NCI-H1436 treated with DMSO at 0.1 percent for 48 hours (cell line): ENCODE results near the gene PACRG.

Source experiments
- DNase-seq: peaks from one replicate; lab custom pipeline; 2025; lab: John Stamatoyannopoulos, UW

PACRG gene

DNA sequence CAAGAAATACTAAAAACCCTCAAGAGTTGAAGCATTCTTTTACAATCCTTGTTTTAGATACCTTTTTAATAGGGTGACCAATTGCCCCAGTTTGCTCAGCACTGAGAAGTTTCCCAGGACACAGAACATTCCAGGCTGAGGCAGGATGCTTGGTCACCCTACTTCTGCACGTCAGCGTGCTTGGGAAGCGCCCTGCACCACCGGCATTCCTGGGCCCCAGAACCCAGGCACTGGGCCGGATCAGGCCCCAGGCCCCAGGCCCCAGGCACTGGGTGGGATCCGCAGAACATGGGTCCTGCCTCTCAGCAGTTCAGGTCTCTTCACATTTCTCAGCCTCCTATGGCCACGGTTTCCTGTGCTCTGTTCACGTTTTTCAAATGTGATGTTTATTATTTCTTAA lies 472.9 kb downstream of the PACRG start:
- no peak for DNase-seq

DNA sequence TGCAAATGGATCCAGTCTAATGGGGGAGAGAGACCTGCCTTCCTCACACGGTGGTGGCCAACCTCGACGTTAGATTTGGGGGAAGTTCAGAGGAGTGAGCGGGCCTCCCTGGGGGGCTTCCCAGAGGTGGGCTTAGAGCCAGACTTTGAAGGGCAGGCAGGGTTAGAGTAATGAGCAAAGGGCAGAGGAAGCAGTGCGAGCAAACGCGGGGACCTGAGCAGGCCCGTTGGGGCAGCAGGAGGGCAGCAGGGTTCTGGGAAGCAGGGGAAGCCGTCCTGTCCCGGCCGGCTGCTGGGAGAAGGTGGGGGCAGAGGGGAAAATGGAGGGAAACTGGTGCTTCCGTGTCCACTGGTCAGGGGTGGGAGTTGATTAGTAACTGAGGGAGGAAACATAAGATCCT lies 474.1 kb downstream of the PACRG start:
- DNase-seq: no peak

DNA sequence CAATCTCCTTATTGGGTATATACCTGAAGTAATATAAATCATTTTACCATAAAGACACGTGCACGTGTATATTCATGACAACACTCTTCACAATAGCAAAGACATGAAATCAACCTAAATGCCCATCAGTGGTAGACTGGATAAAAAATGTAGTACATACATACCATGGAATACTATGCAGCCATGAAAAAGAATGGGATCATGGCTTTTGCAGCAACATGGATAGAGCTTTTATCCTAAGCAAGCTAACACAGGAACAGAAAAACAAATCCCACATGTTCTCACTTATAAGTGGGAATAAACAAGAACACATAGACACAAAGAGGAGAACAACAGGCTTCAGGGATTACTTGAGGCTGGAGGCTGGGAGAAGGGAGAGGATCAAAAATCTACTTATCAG lies 478.4 kb downstream of the PACRG start:
- DNase-seq: no peak

DNA sequence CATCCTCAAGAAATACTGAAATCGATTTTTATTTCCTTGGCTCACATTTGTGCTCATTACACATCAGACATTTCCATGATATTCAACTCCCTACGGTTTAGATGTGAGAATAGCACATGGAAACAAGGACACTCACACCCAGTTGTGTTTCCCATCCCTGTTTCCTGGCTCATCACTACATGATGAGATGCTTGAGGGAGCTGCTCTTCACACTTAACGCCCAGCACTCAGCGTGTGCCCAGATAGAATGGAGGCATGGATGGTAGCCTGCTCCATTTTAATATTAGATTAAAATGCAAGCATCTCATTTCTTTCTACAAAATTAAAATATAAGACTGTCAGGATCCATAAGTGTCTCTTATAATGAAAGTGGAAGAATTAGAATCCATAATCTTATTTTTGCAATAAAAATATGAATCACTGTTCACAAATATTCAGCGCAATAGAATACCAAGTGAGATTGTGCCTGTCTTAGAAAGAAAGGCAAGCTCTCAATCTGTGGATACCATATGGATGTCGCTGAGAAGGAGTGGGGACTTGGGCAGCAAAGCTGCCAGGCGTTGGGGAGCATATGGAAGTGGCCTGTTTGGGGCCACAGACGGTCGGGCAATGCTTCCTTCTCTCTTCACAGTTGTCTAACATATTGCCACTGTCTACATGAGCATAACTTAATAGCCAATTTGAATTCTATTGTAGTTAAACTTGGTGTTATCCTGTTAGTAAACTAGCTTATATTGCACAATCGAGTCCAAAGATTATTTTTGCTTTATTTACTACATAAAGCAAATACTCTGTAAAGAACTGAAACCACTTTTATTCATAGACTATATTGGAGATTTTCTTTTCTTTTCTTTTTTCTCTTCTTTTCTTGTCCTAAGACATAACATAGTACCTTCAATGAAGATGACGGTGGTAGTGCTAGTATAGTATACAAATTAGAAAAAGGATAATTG lies 479.9 kb downstream of the PACRG start:
- DNase-seq: no peak

DNA sequence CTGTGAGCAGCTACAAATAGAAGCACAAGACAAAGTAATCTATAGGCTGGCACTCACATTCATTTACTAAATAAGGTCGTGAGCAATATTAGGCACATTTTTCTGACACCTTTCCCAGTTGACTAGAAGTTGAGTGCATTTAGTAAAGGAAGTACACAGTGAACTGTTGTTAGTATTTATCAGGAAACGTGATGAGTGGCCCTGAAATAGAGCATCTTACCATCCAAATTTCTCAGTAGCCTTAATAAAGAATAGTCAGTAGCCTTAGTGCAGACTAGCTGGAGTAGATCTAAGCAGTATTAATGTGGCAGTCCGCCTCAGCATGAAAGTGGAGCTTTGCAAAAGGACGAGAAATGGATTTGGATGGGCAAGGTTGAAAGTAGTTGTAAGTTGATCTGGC lies 481.2 kb downstream of the PACRG start:
- no peak for DNase-seq

DNA sequence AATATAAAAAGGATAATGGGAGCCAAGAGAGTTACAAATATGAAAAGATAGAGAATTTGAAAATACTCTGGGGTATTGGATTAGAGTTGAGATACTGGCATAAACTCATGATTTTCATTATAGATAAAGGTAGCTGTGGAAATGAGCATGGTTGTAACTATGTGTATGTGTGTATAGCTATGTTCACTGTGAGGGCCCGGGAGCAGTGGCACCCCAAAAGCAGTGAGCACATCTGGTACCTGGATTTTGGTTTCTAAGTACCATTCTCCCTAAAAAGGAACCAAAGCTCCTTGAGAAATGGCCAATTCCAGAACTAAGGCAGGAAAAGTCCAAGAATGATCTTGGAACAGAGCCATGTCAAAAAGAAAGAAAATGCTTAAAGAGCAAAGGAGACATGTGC lies 484.3 kb downstream of the PACRG start:
- DNase-seq: no peak

DNA sequence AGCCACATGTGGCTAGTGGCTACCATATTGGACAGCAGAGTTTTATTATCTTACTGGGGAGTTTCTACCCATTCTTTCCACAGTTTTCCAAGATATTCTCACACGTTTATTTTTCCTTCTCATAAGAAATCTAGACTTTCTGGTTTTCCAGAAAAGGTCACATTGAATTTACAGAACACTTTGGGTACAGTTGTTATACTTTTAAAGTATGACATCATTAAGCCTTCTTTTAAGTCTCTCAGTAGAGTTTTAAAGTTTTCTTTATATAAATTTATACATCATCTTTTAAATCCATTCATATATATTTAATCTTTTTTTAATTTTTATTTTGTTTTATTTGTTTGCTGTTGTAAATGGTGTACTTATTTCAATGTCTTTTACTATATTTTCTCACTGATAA lies 486.5 kb downstream of the PACRG start:
- DNase-seq: no peak

DNA sequence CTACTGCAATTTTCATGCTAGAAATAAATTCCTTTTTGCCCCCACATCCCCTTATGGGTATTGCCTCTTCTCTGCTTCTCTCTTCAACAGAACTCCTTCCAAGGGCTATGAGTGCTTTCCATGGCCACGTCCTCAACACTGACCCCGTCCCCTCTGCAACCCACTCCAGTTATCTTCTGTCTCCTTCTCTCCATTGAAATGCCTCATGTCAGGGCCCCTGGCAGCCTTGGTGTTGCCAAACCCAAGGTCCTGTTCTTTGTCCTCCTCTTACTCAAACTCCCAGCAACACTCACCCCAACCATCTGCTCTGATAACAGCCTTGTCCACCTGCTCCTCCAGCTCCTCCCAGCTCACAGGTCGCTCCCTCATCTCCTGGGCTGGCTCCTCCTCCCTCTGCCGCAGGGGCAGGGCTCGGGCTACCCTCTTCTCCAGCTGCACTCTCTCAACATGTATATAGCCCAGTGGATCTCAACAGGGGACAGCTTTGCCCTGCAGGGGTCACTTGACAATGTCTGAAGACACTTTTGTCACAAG lies 490.7 kb downstream of the PACRG start:
- DNase-seq: no peak

DNA sequence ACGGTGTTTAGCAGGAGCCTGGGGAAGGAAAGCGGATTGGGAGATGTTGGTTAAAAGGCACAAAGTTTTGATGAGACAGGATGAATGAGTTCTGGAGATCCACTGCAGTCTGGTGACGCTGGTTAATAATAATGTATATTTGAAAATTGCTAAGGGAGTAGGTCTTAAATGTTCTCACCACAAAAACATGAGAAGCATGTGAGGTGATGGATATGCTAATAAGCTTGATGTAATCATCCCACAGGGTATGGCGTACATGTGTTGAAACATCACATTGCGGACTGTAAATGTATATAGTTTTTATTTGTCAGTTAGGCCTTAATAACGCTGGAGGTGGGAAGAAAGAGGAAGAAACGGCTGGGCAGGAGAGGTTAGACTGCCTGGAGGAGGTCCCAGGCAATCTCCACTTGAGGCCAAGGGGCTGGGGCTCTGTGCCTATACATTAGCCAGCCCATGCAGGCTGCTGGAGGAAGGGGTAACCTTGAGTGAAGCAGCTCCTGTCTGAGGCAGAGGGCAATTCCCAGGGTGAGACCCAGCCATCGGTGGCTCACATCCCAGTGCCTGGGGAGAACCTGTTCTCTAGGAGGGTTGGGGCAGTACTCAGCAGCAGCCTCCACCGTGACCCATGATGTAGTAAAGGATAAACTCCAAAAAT lies 498.5 kb downstream of the PACRG start:
- DNase-seq: no peak

DNA sequence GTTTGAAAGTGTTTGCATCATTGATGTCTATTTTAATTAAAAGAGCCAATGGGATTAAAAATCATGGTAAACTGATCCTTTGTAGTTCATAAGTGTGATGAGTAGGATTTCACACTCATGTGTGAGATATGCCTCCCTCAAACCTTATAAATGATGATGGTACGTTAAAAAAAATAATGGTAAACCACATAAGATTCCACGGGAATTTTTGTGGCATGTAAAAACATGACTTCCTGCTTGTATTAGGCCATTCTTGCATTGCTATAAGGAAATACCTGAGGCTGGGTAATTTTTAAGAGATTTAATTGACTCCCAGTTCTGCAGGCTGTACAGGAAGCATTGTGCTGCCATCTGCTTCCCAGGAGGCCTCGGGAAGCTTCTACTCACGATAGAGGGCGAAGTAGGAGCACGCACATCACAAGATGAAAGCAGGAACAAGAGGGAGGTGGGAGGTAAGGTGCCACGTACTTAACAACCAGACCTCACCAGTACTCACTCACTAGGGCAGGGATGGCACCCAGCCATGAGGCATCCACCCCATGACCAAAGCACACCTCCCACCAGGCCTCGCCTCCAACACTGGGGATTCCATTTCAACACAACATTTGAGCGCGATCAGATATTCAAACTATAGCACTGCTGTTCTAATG lies 499.2 kb downstream of the PACRG start:
- no peak for DNase-seq

DNA sequence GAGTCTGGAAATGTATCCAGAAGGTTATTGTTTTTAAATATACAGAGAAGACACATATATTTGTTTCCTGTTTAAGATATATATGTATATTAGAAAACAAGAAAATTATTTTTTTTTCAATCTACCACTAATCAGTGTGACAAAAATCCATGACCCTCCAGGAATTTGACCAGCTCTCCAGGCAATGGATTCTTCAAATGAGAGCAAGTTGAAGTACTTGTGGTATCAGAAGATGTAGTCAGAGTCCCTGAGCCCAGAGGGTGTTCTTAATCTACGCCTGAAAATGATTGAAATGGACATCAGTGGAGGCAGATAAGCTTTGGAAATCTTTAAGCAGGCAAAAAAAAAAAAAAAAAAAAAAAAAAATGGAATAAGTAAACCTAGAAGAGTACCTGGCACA lies 500.3 kb downstream of the PACRG start:
- DNase-seq: no peak

DNA sequence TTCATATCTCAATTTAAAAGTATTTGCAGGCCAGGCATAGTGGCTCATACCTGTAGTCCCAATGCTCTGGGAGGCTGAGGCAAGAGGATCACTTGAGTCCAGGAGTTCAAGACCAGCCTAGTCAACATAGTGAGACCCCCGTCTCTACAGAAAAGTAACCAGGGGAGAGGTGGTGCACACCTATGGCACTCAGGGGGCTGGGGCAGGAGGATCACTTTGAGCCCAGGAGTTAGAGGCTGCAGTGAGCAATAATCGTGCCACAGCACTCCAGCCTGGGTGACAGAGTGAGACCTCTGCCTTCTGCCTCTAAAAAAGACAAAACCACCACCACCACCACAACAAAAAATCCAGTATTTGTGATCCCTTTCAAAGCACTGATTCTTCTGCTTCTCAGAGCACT lies 501.3 kb downstream of the PACRG start:
- no peak for DNase-seq

DNA sequence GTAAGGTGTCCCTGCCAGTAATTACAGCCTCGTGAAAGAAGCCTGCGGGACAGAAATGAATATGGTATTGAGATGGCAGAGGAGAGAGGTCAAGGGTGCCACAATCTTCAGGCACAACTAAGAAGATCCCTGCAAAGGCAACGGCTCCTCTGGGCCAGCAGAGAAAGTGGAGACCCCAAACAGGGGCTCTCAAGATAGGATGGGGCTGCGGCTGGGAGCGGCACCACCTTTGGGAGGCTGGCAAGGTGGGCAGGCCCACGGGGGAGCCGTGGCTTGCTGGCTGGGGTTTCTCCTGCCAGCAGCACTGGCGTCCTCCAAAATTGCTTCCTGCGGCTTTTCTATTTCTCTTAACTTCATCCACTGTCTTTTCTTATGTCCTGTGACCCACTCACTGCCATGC lies 503.1 kb downstream of the PACRG start:
- no peak for DNase-seq

DNA sequence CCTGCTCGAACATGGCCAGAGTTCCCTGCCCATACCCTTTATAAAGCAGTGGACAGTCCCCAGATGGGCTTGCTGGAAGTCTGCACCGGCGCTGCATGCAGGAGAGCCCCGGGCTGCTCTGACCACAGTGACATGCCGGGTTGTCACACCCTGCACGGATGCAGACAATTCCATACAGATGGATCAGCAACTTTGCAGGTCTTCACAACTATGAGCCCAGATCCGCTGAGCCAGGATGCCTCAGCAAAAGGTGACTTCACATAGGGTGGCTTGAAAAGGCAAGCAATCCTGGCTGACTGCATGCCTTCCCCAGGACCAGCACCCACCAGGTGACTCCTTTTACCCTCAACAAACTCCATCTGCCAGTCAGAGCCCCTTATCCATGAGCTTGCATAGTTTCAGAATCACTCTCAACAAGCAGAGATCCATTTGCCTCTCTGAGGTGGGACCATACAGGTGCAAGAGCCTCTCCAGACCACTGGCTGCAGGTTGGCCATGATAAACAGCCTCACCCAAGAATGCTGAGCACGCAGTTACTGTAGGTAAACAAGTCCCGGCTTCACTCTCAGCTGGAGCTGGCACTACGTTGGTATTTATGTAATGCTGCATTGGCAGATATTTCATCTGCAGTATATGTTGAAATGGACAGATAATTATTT lies 503.7 kb downstream of the PACRG start:
- DNase-seq: no peak

DNA sequence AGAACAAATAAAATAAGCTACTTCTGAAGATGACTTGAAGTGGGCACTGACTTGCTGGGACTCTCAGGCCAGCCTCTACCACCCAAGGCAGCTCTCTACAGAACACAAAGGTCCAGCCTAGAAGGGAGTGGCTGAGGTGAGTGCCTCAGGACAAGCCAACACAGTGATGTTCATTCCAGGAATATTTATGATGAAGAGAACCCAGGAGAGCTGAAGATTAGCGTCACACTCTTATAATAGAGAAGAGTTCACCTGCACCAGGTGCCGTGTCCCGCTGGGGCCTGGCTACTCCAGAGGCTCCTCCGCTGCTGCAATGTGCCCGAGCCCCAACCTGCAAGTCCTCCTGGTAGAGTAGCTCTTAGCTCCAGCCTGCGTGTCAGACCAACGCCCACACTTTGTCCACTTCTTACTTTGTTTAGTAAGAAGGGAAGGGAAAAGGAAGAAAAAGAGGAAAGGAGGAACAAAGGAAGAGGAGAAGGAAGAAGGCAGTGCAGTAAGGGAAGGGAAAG lies 504.3 kb downstream of the PACRG start:
- DNase-seq: no peak

DNA sequence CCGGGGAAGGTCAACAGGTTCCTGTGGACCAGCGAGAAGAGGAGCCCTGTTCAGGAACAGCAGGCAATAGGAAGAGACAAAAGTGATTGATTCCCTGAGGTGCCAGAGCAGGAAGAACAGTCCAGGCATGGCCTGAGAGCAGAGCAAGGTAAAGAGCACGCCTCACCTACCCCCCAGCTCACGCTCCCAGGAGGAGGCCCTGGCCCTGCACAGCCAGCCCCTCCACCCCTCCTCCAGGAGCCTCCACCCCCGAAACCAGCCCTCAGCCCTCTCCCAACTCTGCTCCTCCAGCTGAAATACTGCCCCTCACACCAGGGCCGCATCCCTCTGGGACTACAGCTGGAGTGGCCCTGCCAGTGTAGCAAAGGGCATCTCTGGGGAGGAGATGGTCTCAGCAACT lies 504.9 kb downstream of the PACRG start:
- DNase-seq: no peak

DNA sequence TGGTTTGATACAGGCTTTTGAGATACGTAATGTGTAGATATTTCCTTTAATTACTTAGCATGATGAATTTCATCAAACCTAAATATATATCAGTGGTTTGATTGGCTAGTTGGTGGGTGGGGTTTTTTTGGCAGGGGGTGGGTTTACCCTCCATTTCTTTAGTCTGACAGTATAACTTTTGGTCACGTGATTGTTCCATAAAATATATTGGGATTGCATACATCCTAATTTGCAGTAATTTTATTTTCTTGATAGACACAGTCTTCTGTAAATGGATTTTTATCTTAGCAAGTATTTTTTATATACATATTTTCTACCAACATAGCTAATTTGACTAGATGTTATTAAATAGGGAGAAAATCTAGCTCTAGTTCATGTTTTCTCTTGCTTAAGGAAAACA lies 509.3 kb downstream of the PACRG start:
- no peak for DNase-seq

DNA sequence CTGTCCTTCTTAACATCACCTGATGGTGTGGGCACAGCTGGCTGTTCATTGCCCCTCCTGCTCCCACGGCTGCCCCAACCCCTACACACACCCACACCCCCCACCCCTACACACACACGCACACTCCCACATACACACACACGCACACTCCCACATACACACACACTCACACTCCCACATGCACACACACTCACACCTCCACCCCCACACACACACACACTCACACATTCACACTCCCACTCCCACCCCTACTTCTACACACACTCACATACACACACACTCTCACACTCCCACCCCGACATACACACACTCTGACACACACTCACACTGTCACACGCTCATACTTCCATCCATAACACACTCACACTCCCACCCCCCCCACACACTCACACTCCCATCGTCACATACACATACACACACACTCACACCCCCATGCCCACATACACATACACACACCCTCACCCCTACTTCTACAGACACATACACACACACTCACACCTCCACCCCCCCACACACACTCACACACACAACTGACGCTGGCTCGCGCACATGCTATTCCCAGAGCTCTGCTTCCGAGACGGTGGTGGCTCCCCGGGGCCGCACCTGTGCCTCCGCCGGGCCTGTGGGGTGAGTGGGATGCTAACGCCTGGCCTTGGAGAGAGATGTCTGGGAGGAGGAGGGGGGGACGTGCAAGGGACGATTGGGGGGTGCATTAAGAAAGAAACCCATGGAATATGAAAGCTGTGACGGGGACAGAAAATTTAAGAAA lies 512.0 kb downstream of the PACRG start:
- DNase-seq: no peak

DNA sequence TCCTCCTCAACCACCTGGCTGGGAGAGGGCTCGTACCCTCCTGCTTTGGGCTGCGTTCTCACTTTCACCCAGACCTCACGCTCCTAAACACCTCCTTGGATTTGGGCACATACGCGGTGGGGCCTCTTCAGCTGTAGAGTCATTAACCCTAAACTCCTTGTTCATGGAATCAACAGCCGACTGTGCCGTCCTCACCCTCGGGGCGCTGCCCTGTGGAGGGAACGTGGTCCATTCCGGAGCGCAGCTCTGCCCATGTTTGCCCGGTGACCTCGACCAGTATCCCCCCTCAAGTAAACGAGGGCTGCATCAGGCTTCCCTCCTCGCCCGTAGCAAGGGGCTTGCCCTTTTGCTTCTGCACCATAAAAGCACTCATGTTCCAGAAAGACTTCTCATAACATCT lies 512.8 kb downstream of the PACRG start:
- DNase-seq: no peak

DNA sequence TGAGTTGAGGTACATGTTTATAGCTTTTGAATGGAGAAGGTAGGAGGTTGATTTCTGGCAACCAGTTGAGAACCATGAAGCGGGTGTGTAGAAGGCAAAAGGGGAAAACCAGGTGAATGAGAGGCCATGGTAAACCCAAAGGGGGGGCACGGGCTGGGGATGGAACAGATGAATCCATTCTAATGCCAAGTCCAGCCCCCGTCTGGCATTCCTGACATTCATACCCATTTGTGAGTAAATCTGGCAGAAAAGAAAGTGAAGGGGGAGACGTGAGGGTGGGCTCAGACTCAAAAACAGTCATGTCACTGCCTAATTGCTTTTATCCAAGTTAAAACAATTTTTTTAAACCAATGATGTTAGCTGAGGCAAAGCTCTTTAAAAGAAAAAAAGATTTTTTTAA lies 513.9 kb downstream of the PACRG start:
- DNase-seq: no peak

DNA sequence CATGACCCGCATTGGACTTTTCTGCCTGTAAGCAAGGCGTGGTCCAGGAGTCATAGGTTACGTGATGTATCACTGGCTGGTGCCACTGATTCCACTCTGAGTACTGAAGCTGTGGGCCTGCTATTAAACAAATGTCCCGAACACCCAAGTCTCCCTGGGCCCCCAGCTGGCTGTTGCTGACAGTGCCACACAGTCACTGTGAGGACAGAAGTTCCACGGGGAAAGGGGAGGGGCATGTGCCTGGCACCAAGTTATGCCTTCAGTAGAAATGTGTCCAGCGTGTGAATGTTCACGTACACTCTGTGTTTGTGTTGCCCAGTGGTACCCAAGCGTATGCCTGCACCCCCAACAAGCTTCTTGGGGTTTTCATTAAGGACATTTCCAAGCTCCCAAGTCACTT lies 515.3 kb downstream of the PACRG start:
- no peak for DNase-seq
